OCI-M1 (cell line): ENCODE measurements around the gene NOL9.
"Not testable (repeated sequence)": the region's sequence is repeated elsewhere in the genome, so short reads cannot be mapped to it uniquely, and the experiment has no call there.

ENCODE experiments used
- DNase-seq: peaks from one replicate; lab custom pipeline; 2025; lab: John Stamatoyannopoulos, UW

Gene NOL9

GRCh38 chr1:6554031-6554906 lies at the start of gene NOL9:
TSS of gene NOL9 (minus strand) at chr1:6554513. CDS start at chr1:6554502, 11 bp downstream.
- DNase-seq, result peak; percentile 96

GRCh38 chr1:6603238-6603914 lies 49.1 kb upstream of the NOL9 start:
- DNase-seq, result no peak

- DNase-seq, result peak; percentile 92
Measured at GRCh38 chr1:6602669-6603237, 48.4 kb upstream of the NOL9 start, which contains the start of gene KLHL21. TSS of gene KLHL21 (minus strand) at chr1:6602869. CDS start at chr1:6602817, 52 bp downstream.

GRCh38 chr1:6601923-6602668 lies 47.8 kb upstream of the NOL9 start:
- peak; percentile 64 for DNase-seq

GRCh38 chr1:6601049-6601922 lies 47.0 kb upstream of the NOL9 start:
- DNase-seq, result peak; percentile 97

DNA sequence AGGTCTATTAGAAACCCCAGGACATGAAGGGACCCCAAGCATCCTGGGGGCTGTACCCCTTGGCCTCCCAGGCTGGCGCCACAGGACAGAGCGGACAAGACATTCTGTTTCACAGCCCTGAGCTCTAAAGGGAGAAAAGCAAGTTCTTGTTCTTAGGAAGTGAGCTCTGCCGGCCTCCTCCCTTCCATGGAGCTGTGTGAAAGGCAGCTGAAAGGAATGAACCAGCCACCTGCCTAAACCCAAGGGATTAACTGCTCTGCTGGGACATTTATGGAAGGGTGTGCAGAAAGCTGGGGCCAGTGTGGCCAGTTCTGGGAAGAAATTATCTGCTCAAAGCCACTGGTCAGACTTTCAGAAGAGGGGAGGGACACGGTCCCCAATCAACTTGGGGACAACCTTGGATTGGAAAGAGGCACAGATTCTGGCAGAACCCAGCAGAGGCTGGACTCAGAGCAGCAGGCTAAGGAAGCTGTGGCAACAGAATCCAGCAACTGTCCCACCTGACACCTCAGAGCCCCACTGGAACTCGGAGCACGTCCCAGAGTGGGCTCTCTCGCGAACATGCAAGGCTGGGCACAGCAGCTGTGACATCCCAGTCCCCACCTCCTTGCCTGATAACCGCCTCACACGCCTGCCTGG lies 46.2 kb upstream of the NOL9 start:
- DNase-seq, result no peak

GRCh38 chr1:6599991-6600390 lies 45.7 kb upstream of the NOL9 start:
- not testable (repeated sequence) for DNase-seq

DNA sequence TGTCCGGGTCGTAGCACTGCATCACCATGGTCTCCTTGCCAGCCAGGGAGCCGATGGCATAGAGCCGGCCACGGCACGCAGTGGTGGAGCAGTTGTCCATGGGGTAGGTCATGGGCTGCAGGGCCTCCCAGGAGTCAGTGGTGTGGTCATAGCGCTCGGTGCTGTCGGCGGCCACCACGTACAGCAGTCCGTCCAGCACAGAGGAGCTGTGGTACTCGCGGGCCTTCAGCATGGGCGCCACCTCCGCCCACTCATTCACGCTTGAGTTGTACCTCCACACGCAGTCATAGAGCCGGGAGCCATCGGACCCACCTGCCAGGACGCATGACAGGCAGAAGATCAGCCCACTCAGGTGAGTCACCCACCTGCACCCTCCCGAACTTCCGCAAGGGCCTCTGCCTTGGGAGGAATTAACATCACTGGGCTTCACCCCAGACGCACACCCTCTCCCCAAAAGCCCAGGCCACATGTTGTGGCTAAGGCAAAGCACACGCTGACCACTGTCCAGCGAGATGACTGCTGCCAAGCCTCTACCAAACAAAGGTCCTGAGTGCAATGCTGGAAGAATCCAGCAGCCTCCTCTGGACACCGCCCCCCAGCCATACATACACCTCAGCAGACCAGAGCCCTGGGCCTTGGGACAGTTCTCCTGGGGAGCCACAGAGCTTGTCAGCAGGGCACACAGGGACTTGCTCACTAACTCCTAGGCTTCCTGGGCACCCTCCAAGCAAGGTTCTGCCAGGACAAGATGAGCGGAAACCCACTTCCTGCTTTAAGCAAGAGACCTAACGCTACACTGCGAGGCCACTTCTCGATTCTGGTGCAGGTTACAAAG lies 45.0 kb upstream of the NOL9 start:
- DNase-seq, result no peak

DNA sequence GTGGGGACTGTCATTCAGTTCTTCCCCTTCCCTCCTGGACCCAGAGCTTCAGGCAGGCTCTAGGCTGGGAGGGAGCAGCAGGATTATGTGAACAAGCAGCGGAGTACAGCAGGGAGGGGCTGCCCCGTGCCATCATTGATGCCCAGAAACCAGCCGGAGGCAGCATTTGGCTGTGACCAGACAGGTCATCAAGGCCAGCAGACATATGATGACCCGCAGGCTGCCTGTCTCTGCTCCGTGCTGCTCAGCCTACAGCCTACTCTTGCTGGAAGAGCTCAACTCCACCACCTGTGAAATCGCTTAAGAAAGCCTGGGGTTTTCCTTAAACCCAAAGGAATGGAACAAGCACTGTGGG lies 43.4 kb upstream of the NOL9 start:
- DNase-seq, result no peak

GRCh38 chr1:6596886-6597776 lies 42.8 kb upstream of the NOL9 start:
- no peak for DNase-seq

DNA sequence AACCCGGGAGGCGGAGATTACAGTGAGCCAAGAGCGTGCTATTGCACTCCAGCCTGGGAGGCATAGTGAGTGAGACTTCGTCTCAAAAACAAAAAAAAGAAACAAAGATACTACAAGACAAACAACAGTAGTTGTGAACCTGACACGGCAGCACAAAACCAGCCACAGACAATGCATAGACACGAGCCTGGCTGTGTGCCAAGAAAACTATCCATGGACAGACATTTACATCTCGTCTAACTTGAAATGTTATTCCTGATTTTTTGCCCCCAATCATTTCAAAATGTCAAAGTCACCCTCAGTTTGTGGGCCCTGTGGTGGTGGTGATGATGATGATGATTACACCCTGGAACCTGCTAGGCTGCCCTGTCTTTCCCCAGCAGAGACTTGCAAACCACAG lies 42.0 kb upstream of the NOL9 start:
- DNase-seq, result no peak

- DNase-seq, result no peak
Measured at GRCh38 chr1:6594977-6595740, 40.8 kb upstream of the NOL9 start.

GRCh38 chr1:6593810-6594209 lies 39.5 kb upstream of the NOL9 start:
- DNase-seq, result no peak

DNA sequence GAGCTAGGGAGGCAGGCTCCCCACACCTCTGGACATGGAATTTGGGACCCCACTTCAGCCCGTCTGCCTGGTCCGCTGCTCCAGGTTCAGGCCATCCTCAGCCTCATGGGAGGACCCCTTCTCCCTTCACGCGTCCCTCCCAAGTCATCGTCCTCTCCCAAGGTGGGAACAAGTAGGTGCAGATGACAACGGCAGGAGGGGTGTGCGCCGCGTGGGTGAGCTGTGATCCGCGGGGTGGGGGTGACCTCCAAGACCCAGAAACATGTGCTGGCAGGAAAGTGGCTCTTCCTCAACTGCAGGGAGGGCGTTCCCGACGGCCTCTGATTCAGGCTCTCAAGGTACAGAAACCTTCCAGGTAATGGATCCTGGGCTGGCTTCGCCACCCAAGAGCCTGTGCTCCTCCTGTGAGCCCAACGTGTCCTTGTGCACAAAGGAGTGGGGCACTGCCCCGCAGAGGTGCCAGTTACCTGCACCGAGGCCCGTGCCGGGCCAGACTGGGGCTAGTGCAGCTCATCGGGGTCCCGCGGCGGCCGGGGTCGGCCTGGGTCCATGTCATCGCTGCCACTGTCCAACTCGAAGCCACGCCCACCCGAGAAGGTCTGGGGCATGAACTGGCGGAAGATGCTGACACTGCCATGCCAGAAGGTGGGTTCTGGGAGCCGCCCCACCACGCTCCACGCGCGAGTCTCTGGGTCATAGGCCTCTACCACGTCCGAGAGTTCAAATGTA lies 38.7 kb upstream of the NOL9 start:
- no peak for DNase-seq

- DNase-seq, result no peak
Measured at GRCh38 chr1:6592441-6592840, 38.1 kb upstream of the NOL9 start.

DNA sequence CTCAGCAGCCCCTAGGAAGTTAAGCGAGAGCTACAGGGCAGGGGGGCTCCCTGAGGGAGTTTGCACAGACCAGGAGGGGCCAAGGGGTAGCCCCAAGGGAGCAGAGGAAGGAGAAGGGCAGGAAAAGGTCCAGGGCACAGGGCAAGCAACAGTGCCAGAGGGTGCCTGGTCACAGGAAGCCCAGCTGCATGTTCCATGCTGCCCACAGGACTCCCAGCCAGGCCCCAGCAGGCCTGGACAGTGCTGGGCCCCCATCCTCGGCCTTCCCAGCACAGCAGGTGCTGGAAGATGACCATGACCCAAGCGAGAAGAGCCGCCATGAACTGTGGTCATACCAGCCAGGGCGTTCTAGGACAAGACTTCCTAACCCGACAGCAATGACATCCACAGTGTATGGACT lies 37.3 kb upstream of the NOL9 start:
- no peak for DNase-seq

- DNase-seq, result no peak
Measured at GRCh38 chr1:6591222-6591621, 36.9 kb upstream of the NOL9 start.
